SIG-M5 (cell line): ENCODE results near the gene NCOA1.

Source experiments
- DNase-seq: peaks from one replicate; lab custom pipeline; 2025; lab: John Stamatoyannopoulos, UW

The NCOA1 gene

DNA sequence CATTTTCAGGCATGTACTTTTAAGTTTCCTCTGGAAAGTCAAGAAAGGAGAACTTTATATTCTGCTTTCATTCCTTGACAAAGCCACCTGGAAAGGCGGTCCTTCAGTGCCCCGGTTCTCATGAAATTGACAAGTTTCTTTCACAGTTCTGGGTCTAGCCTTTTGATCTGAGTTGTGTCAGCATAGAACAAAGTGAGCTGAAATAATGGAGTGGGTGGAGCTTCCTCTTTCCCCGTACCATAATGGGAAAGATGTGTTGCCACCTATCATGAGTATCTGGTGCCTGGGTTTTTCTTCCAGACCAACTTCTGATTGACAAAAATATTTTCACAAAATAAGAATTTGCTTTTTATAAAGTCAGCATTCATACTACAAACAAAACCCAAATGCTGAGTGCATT lies 252.9 kb downstream of the NCOA1 start:
- DNase-seq = no peak

DNA sequence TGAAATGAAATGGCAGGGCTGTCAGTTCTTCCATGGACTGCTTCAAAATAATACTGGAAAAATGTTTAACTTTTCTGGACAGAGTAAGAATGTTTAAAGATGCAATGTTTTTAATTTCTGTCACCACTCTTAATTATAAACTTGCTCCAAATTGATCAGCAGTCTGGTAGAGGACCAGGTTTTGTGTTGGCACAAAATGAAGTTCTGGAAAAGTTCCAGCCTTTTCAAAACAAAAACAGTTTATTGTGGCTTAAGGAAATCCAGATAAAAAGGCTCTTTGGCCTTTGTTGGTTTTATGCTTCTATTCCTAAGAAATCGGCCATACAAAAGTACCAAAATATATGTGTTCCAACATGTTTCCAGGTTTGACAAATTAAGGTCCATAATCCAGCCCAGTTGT lies 253.3 kb downstream of the NCOA1 start:
- DNase-seq = no peak

GRCh38 chr2:24745825-24746224 lies 254.8 kb downstream of the NCOA1 start:
- DNase-seq = no peak

- DNase-seq = no peak
These were observed 256.2 kb downstream of the NCOA1 start for GRCh38 chr2:24747299-24747698.

DNA sequence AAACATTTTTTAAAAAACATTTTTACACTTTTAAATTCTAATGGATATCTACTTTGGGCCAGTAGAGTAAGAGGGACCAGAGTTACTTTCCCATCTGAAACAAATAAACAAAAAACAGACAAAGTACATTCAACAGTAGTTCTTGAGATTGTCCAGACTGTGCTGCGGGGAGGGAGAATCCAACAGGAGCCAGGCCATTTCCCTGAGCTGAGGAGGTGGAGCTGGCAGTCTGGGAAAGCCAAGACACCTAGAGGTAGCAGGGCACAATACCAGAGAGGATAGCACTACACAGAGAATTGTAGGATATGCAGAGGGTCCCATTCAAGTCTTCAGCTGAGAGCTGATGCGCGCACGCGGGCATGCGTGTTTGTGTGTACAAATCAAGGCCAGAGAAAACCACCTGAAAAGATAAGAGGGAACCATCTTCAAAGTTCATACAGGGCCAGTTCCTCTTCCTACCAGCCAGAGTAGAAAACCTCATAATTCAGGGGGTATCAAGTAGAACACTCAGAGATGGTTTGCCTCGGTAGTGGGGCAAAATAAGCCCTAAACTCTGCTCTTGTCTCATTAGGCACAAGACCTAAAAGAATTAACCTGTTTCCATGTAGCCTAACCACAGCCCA lies 258.1 kb downstream of the NCOA1 start:
- DNase-seq = no peak

DNA sequence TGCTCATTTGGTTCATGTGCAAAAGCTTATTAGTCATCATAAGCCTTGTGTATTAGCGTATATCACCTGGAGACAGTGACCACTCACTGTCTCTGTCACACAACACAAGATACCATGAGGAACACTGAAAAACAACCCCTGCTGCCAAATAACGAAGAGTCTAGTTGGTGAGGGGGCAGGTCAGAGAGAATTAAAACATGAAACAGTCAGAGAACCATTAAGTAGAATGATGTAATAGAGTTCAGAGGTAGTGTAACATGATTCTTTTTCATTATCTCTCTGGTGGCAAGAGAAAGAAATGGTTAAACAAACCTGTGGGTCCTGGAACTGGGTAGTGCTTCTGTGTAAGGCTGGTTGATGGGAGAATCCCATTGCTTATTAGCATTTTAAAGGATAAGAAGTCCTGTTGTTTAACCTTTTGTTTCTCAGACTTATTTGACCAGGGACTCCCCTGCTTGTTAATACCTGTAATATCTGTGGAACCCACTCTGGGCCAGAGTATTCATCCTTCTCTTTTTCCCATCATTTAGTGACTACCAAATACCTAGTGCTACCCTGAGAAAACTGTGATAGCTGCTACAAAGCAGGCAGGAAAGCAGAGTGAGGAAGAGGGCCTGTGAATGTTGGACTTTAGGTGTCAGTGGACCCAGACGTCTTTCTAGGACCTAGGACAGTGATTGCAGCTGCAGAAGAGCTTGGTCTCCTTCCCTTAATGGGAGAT lies 264.1 kb downstream of the NCOA1 start:
- no peak for DNase-seq

DNA sequence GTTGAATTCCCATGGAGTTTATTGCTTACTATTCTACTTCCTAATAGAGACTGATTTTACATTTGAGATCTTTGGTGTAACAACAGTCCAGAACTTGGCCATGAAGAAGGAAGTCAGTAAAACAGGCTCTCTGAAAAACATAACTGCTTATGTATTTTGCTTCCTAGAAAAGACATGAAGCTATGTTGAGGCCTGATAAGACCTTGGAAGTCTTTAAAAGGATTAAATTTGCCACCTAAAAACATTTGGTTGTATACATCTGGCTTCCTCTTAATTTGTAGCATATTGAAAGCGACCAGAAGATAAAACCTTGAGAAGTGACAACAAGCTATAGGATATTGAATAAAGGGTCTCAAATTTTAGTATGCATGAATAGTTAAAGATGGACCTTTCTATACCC lies 265.7 kb downstream of the NCOA1 start:
- no peak for DNase-seq

GRCh38 chr2:24761866-24762265 lies 270.8 kb downstream of the NCOA1 start:
- no peak for DNase-seq

DNA sequence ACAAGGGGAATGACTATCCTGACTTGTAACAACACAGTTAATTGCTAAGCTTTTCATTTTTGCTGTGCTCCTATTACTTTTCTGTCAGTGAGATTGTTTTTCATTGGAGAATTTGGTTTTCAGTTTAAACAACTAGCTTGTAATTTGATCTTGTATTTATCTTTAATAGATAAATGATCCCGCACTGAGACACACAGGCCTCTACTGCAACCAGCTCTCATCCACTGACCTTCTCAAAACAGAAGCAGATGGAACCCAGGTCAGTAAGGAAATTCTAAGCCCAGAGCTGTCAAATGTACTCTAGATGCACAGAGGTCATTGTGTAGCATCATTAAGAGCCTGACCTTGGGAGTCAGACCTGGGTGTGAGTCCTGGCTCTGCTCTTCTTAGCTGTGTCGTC lies 271.5 kb downstream of the NCOA1 start:
- no peak for DNase-seq

- DNase-seq = no peak
These were observed 272.8 kb downstream of the NCOA1 start for GRCh38 chr2:24763843-24764242.

DNA sequence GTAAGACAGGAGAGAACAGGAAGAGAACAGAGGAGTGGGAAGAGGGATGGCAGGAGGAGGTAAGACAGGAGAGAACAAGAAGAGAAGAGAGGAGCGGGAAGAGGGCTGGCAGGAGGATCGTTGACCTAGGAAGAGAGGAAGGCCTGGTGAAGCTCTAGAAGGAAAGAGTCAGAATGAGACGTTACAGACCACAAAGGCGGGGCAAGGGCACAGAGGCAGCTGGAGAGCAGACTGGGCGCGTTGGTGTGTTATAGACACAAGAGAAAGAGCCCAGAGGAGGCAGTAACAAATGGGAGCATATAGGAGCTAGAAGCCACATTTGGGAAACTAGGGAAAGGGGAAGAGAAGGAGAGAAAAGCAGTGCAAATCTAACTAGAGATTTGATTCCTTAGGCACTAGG lies 275.6 kb downstream of the NCOA1 start:
- DNase-seq = no peak

DNA sequence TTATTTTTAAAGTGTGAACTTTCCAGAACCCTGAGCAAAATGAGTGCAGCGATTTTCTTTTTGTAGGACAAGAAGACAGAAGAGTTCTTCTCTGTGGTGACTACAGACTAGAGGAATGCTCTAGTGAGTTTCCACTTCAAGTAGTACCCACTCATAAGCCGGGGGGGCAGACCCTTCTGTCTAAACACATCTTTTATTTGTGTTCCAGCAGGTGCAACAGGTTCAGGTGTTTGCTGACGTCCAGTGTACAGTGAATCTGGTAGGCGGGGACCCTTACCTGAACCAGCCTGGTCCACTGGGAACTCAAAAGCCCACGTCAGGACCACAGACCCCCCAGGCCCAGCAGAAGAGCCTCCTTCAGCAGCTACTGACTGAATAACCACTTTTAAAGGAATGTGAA lies 277.0 kb downstream of the NCOA1 start:
- DNase-seq = no peak

DNA sequence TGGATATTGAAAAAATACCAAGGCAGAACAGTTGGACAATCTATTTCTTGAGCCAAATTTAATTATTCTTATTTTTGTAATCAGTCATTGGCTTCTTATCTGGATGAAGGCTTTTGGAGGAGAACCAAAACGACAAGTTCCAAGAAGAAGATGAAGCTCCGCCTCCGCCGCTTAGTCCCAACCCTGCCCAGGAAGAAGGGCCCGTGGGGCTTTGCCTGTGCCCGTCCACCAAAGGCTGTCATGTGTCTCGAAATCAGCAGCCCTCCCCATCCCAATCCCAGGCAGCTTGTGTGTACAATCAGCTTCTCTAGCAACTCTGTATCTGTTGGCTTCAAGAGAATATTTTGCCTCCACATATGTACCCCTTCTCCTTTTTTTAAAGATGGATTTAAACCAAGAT lies 277.5 kb downstream of the NCOA1 start:
- DNase-seq = no peak

GRCh38 chr2:24771061-24771460 lies 280.0 kb downstream of the NCOA1 start:
- DNase-seq = no peak

DNA sequence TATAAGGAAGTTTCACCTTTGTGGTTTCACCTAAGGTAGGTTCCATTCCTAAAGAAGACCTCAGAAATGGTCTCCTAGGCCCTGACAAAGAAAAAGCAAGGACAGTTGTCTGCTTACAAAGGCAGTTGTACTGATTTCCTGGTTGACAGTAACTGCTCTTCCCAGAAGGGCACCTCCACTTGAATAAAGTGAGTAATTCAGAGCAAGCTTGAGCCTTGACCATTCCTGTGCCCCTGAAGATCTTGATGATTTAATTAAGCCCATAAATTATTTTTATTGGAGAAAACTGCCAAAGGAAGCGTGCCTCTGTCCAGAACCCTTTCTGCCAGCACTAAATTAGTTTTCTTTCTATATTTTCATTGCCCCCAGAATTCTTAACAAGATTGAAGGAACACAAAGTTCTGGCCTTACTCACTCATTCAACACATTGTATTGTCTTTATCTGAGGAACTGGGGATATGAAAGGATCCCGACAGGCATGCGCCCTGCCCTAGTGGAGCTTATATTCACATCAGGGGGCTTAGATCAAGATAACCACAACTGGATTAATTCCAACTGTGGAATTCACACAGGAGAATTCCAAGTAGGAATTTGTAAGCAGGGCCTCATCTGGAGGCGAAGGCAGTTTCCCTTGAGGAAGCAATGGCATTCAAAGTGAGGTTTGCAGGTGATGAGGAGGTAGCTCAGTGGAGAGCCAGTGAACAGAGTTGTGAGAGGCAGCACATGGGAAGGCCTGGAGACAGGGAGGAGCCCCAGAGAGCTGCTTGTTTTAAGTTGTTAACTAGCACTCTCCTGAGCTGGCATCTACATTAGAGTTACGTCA lies 280.9 kb downstream of the NCOA1 start:
- no peak for DNase-seq

- DNase-seq = no peak
These were observed 283.3 kb downstream of the NCOA1 start for GRCh38 chr2:24774373-24774772.

DNA sequence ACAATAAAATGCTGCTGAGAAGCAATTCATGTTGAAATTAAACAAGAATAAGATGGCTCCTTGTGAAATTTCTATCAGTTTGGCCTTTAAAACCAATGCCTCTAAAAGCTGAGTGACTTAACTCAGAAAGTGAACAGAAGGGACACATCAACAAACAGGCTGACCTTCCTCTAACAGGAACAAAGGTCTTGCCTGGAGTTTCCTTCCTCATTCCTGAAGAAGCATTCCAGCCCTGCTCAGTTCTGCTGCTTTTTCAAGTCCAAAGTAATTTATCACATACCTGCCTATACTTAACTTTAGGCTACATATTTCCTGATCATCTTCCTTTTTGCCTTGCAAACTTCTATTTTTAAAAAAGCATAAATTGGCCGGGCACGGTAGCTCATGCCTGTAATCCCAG lies 288.1 kb downstream of the NCOA1 start:
- DNase-seq = no peak

DNA sequence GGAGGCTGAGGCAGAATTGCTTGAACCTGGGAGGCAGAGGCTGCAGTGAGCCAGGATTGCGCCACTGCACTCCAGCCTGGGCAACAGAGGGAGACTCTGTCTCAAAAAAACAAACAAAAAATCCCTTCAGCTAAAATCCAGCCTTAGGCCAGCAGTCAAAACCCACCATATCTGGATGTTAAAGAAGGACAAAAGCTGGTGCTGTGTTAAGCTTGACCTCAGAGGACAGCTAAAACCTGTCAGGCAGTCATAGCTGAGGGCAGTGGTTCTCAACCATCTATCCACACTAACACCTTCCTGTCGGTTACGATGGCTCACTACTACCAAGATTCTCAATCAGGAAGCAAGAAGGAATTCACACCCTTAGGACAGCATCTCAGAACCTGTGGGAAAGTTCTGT lies 292.6 kb downstream of the NCOA1 start:
- no peak for DNase-seq

DNA sequence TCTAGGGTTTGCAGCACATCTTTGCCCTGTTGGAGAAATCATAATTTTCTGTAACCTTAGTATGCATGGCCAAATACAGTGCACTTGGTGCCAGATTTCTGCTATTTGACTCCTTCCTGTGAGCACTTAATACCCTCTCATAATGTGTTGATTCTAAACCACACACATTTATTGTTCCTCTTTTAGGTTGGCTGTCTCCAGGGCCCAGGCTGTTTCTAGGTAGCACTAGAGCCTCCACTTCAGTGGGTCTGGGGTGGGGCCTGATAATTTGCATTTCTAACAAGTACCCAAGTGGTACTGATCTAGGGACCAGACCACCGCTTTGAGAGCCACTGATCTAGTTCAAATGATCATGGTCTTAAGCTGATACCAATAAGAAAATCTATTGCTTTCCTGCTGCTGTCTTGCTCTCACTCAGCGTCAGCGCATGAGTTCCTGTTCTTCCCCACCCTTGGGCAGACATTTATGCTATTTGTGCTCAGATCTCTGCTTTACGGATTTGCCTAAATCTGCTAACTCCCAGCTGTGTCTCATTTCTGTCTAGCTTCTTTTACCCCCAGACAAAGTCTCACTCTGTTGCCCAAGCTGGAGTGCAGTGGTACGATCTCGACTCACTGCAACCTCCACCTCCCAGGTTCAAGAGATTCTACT lies 294.7 kb downstream of the NCOA1 start:
- DNase-seq = peak; percentile 18

DNA sequence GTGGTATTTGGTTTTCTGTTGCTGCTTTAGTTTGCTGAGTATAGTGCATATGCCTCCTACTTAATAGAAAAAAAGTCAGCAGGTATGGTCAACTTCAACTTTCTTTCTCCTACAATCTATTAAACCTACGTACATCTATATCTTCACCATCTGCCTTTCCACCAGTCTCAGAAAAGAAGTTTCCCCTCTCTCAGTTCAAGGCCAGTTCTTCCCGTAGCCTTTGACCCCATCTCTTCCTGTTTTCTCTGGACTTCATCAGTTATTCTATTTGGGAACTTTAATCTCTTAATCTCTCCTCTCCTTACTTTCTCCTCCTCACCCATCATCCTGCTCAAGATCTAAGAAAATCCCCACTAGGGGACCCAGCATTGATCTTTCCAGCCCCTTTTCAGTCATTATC lies 296.5 kb downstream of the NCOA1 start:
- DNase-seq = no peak

DNA sequence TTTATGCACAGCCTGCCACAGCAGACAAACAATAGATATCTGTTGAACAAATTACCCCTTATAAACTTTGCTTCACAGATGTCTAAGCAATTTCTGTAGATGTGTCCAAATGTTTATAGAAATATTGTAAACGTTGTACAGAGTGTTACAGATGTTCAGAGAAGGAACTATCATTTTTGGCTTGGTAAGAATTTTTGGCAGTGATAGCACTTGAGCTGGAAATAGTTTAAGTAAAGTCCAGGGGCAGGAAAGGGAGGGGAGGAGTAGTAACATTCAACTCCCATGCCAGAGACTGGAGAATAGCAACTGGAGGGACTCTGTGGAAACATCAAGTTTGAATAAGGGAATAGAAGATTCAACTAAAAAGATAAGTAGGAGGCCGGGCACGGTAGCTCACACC lies 297.8 kb downstream of the NCOA1 start:
- DNase-seq = no peak

- DNase-seq = no peak
These were observed 300.4 kb downstream of the NCOA1 start for GRCh38 chr2:24791452-24791851.

GRCh38 chr2:24792542-24792873 lies 301.5 kb downstream of the NCOA1 start:
- DNase-seq = no peak
